Epithelial cell of proximal tubule (primary cell): ENCODE data around the gene HSPG2. TPM values are rescaled to one million over a fixed set of nuclear protein-coding genes. Genes with fewer than 3 reads are reported as not detected.
A peak's percentile ranks its signal among the peaks of the same experiment; 100 is the strongest.
"Not testable (repeated sequence)": the region's sequence is repeated elsewhere in the genome, so short reads cannot be mapped to it uniquely, and the experiment has no call there.

Experiments used
- DNase-seq: peaks from one replicate; pipeline ENCODE4 v3.0.0-alpha.2; 2011; ENCODE audit warnings: low read depth
- H3K4me3 ChIP-seq: 2 replicates; pipeline ENCODE4 v1.5.1; 2011; ENCODE audit warnings: low read depth, mild to moderate bottlenecking, low read length
- CTCF ChIP-seq: conservative IDR thresholded peaks from 2 replicates; pipeline ENCODE4 v1.5.1; 2012; ENCODE audit warnings: low read depth, mild to moderate bottlenecking, low read length
- total RNA-seq: library from RNA; depleted of rRNA; stranded (reverse); fragments of >200 nt; gene quantifications from 2 replicates; pipeline ENCODE4 v1.2.3, GENCODE V29; 2015

Gene HSPG2
- total RNA-seq, 1 donor from 2014 or later, result 156 TPM

- no peak for TF ChIP-seq CTCF
- DNase-seq, result no peak
- no peak overlapping the region for H3K4me3 ChIP-seq
Observed at GRCh38 chr1:21924503-21925005, 12.6 kb downstream of the HSPG2 start.

- no peak for TF ChIP-seq CTCF
- no peak for DNase-seq
Observed at GRCh38 chr1:21922090-21923013, 14.8 kb downstream of the HSPG2 start.

DNA sequence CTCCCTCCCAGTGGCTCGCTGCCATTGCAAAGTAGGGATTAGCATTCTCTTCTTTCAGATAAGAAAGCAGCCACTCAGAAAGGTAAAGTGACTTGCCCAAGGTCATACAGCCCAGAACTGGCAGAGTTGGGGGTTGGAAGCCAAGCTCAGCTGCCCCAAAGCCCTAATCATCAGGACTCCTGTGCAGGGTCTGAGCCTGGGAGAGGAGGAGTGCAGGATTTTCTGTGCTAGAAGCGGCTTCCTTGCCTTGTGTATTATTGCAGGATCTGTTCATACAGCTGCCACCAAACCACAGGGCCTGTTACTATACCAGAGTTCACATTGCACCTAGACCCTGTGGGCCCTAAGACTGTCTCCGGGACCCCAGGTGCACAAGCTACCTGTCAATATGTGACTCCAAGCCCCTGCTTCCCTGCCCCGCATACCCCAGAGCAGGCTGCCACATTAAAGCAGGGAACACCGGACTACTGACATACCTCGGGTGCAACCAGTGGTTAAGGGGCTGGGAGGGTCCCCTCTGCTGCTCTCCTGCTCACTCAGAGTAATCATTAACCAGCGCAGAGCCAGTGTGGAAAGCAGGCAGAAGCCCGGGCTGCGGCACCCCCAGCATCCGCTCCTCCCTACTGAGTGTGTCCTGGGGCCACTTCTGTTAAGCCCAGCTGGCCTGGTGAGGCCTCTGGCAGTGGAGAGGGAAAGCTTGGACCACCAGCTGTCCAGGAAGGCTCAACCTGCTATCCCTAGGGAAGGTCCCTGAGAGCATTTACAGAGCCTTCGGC, 15.8 kb downstream of the HSPG2 start:
- no peak for TF ChIP-seq CTCF
- peak; percentile 45 for DNase-seq
- no peak overlapping the region for H3K4me3 ChIP-seq

More at GRCh38 chr1:21922090-21923013, 14.8 kb downstream of the HSPG2 start:
- H3K4me3 ChIP-seq, result no peak overlapping the region

DNA sequence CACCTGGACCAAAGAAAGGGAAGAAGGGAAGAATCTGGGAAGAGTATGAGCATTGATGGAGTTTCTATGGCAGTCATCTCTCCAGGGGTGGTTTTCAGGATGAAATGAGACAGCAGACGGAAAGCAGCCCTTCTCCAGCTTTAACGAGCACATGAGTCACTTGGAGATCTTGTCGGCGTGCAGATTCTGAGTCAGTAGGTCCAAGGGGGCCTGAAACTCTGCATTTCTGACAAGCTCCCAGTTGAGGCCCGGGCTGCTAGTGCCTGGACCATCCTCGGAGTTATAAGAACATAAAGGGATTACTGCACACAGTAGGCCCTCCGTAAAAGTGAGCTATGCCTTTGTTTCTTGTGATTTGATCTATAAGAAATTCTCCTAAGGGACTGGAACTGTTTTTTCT, 17.6 kb downstream of the HSPG2 start:
- no peak overlapping the region for H3K4me3 ChIP-seq
- DNase-seq, result no peak
- no peak for TF ChIP-seq CTCF

DNA sequence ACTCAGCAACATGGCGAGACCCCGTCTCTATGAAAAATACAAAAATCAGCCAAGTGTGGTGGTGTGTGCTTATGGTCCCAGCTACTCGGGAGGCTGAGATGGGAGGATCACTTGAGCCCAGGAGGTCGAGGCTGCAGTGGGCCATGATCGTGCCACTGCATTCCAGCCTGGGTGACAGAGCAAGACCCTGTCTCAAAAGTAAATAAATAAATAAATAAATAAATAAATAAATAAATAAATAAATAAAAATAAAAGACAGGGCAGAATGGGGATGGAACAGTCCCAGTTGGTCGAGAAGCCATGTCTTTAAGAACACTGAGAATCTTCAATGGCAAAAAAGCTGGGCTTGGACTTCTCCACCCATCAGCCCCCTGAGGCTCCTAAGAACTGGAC, 19.9 kb downstream of the HSPG2 start:
- H3K4me3 ChIP-seq, DNase-seq: not testable (repeated sequence)

GRCh38 chr1:21916447-21917238, 20.5 kb downstream of the HSPG2 start:
- TF ChIP-seq CTCF, result no peak
- DNase-seq, result no peak
- H3K4me3 ChIP-seq, result no peak overlapping the region
